HG02763 (cell line): ENCODE data around the gene DAAM1.
A peak's percentile ranks its signal among the peaks of the same experiment; 100 is the strongest.

ENCODE experiments used
- ATAC-seq: cut with Tn5 transposase; IDR thresholded peaks from one replicate; pipeline ENCODE4 v1.9.1; 2021; ENCODE audit warnings: mild to moderate bottlenecking, moderate library complexity; ENCODE audit not compliant: unreplicated experiment

DAAM1 gene

DNA sequence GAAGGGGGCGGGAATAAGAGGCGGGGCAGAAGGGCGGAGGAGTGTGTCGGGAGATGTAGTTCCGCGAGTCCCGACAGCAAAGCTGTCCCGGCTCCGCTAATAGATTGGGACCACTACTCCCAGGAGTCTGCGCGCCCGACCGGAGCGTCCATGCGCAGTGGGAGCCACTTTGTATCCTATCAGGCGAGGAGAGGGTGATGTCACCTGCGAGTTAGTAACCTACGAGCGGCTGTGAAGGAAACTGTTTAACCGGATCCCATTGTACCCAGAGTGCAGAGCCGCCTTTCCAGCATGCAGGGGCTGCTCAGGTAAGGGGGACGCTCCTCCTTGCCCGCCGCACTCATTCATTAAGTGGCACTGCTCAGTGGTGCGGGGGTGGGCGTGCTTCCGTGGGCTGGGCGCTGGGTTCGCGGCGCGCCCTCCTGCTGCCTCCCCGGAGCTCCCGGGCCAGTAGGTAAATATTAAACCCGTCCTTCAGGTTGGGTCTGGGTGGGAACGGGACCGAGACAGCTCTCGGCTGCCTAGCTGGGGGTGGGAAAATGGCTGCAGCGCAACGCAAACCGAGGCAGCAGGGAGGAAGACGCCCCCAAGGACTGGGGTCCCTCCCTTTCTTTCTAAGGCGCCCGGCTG, at the start of gene DAAM1:
TSS of gene DAAM1 (plus strand) at position 207 of the 630 bp plus-strand sequence. CDS start 74,811 bp downstream, outside the sequence.
- peak; percentile 88 for ATAC-seq

DNA sequence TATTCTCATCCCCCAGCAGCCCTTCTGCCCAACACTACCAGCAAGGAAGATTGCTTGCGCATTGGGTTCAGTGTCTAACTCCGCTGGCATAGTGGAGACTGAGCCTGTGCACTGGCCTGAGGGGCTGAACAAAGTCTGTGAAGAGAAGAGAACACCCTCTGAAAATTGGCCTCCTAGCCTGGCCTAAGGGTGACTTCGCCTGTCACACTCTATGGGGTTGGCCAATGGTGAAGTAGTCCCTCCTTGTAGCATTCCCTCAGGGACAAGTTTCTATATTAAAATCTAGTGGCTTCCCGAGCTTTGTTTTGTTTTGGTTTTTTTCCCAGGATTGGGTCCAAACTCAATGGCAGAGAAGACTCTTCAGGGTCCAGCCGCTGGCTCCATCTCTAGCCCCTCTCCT, 49.1 kb upstream of the DAAM1 start:
- ATAC-seq: no peak

DNA sequence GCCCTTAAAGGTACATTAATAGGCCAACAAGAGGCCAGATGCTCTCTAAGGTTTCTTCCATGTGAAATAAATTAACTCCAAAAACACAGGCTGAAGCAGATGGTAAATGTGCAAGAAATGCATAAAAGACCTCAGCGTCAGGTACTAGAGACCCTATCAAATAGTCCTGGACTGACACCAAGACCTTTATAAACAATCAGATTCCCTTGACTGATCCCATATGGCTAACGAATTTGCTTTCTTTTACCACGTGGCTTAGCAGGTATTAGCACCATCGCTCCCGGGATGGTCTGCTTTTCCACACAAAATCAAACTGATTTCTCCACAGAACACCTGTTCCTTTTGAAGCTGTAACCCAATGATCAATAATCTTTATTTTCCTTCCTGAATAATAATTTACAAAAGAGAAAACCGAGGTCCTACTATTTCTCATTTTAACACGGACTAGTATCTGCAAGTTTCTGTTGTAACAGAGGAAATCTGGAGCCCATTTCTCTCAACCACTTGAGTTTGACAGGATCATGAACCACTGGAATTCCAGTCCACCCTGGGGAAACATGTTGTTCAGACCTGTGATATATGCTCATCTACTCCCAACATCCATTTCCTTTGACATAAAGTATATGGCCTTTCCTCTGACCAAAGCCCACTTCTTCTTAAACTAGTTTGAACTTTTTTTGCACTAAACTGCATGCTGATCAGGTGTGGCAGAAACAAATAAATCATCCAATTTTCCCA, 48.2 kb upstream of the DAAM1 start:
- no peak for ATAC-seq

DNA sequence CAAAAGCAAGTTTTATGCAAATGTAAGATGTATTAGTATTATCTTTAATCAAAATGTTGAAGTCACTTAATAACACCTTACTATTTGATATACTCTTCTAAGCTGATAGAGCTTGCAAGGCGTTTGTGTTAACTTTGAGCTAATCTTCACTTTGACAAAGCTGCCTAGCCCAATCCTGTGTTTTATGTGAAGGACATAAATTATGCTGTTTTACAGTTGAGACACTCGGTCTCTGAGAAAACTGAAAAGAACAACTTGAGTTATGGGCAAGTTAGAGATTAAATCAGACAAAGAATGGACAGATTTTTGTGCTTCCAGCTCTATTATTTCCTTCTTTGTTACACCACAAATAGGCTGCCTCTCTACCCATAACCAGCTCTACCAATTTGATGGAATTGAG, 42.0 kb upstream of the DAAM1 start:
- no peak for ATAC-seq

DNA sequence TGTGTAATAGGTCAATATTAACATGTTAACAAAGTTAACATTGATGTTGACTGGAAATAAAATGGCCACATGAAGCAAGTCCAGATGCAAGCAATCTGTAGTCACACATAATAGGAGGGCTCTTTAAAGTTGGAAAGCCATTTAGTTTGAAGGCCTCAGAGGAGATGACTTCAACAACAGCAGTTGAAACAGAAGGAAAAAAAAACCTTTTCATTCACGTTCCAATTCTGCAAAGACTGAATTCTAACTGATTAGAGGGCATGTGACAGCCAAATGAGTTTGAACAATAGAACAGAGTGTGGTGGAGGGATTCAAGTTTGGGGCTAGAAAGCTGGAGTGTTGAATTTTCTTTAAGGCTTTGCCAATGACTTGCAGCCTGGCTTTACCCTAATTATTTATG, 41.5 kb upstream of the DAAM1 start:
- ATAC-seq: no peak

DNA sequence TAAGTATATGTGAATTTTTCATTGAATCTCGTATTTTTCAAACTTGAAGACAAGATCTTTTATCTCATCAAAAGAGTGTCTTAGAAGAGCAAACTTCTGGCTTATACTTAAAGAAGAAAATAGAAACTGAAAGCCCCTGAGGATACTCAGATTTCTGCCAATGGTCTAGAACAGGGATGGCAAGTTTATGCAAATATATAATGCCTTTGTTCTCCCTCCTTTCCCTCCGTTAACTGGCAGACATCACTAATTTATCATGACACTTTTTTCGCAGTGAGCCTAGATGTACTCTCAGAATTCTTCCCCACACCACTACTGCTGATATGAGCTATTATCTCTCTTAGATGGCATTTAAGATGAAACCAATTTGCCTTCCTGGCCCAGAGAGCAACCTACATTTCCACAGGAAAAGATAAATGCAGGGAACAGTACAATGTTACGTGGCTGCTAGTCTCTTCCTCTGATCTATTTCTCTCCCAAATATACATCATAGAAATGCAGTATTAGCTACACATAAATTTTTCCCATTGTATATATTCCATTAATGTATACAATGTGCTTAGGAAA, 40.0 kb upstream of the DAAM1 start:
- ATAC-seq: peak; percentile 67

DNA sequence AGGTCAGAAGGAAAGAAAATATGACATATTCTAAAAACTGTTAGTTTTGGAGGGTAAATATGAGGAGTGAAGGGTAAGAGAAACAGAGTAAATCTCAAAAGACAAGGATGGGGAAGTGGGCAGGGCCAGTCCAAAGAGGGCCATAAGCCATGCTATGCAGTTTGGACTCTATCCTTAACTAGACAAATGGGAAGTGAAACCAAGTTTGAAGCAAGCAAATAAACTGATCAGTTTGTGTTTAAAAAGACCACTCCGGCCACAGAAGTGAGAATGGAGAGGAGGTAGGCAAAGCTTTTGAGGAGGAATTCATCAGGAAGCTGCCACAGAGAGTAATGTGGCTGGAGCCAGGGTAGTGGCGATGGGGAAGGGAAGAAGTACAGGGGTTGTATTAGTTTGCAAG, 37.5 kb upstream of the DAAM1 start:
- peak; percentile 70 for ATAC-seq

DNA sequence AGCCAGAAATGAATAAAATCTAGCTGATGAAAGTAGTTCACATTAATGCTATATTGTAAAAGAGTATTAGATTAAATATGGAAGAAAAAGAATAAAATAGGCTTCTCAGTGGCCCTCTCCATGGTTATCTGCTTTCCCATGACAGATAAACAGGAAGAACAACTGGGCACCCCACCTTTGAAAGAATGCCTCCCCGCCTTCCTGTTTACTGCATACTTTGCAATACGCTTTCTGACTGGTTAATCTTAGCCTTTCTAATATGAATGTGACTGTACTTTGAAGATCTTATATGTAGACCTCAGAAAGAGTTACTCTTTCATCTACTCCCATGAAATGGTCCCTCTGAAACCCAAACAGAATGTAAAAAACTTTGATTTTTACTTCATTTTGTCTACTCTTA, 34.1 kb upstream of the DAAM1 start:
- no peak for ATAC-seq

DNA sequence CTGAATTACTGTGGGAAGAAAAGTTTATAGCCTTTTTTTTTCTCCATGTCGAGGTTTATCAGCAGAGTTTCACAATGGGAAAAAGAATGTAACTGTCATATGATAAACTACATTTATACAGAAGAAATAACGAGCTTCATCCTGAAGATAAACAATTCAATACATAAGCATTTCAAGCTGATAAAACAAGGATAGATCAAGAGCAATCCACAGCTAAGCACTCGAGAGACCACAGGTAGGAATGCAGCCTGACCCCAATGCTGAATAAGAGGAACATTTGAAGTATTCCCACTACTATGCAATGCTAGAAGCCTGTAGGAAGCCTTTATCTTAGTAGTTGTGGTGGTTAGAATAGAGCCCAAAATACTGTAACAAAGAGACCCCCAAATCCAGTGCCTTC, 32.6 kb upstream of the DAAM1 start:
- no peak for ATAC-seq

DNA sequence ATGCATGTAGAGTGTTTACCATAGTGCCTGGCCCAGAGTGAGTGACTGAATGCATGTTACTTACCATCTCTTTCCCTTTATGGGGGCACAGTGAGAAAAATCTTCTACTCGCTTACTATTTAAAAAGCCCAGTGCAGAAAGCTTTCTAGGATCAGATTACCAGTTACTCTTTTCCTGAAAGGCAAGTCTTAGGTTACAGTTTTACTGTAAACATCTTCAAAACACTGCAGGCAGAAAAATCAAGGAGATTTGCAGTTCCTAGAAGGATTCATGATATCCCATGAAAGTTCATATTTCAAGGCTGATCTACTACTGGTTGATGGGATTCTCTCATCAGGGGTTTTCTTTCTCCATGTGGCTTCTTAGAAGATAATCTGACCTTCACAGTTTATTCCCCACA, 29.3 kb upstream of the DAAM1 start:
- no peak for ATAC-seq

DNA sequence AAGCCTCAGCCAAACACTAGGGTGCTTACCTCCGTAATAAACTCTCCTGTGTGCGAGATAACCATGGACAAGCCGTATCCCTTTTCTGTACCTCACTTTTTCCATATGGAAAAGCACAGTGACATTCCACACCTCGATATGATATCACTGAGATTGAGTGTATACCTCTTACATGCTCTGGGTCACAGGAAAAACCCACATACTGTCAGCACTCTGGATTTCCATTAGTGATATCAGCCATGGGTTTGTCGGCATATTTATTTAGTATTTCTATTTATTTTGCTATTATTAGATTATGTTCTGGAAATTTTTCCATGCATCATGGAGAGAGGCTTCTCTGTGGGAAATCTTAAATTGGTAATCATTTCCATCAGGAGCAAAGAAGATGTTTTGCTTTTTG, 28.0 kb upstream of the DAAM1 start:
- no peak for ATAC-seq

DNA sequence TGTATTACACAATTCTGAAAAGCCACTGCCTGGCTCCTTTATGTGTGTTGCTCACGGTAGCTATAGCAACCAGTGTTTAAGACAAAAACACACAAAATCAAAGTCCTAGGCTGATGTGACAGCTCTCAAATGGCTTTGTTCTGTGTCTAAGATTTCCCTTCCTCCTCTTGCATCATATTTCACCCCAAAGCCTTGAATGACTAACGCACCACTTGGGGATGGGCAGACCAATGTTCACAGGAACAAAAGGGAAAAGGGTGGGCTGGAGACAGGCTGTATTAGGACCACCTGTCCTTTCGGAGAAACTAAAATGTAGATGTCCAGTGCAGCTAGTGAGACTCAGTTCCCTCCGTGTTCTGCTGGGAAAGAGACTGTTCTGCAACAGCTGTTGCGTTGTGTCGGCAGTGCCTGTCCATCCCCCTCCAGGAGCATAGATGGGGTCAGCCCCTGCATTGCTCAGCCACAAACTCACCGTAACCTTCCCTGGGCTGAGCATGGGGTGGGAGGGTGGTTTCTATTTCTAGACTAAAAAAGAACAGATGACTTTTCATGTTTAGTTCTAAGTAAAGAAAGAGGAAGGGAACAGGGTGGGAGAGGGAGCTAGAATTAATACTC, 26.8 kb upstream of the DAAM1 start:
- no peak for ATAC-seq

DNA sequence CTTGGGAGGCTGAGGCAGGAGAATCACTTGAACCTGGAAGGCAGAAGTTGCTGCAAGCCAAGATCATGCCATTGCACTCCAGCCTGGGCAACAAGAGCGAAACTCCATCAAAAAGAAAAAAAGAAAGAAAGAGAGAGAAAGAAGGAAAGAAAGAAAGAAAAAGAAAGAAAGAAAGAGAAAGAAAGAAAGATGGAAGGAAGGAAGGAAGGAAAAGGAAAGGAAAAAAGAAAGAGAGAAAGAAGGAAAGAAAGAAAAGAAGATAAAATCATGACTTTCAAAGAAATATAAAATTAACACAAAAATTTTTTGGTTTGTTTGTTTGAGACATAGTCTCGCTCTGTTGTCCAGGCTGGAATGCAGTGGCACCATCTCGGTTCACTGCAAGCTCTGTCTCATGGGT, 22.2 kb upstream of the DAAM1 start:
- no peak for ATAC-seq

DNA sequence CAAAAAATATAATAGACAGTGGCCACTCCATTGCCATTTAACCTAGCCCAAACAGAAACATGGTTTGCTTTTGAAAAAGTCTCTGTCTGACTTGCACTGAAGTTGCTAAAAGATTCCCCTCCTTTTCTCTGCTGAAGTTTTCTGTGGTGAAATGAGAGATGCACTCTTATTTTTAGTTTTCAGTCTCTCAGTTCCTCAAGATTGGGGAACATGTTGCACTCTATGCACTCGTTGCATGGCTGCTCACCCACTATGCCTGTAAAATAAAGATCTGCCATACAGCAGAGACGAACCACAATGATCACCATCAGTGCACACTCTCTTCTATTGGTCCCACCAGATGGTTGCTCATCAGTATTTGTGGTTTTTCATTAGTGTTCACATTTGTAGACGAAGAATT, 13.1 kb upstream of the DAAM1 start:
- peak; percentile 94 for ATAC-seq

DNA sequence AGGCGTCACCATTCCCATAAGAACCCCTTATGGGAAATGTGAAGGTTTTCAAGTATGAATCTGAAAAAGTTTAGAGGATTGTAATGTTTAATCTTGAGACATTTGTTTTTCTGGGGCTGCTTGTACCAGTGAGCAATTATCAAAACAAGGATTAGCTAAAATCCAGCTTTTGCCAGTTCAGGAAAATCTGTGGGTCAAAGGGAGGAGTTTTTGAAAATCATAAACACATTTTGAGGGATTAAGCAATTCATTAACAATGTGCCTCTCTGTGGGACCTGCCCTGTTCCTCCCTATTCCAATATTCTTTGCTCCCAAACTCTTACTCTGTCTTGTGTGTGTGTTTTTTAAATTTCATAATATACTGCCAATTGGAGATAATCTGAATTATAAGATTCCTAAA, 11.7 kb upstream of the DAAM1 start:
- no peak for ATAC-seq

DNA sequence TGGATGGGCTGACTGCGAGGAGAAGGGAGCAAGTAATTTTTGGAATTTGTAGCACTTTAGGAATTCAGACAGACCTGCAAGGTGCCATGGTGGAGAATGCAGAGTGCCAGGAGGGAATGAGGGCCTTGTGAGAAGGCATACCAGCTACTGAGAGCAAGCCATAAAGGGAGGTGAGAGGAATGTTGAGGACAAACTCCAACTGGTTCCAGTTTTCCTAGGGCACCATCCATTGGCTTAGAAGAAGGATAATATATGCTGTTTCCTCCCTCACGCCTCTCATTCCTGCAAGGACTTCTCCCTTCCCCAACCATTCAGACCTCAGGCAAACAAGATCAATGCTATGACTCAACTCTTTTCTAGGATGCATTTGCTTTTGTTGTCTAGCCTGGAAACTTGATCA, 11.2 kb upstream of the DAAM1 start:
- ATAC-seq: no peak

DNA sequence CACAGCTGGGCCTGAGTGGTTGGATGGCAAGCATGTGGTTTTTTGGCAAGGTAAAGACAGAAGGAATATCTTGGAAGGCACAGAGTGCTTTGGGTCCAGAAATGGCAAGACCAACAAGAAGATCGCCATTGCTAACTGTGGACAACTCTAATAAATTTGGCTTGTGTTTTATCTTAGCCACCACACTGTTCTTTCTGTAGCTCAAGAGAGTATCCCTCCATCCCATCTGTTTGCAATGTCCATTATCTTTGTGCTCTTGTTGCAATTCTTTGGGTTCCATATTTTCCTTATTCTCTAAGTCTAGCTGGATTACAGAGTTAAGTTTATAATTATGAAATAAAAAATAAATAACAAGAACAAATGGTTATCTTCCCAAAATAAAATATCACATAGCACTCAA, 6.7 kb upstream of the DAAM1 start:
- ATAC-seq: no peak

DNA sequence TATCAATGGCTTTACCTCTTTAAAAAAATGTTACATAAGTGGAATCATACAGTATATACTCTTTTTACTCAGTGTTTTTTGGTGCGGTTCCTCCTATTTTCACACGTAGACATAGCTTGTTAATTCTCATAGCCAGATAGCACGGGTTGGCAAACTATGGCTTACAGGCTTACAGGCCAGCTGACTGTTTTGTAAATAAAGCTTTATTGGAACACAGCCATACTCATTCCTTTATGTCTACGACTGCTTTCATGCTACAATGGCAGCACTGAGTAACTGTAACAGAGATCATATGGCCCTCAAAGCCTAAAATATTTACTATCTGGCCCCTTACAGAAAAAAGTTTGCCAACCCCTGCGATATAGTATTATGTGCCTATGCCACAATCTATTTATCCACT, 5.8 kb upstream of the DAAM1 start:
- ATAC-seq: no peak

DNA sequence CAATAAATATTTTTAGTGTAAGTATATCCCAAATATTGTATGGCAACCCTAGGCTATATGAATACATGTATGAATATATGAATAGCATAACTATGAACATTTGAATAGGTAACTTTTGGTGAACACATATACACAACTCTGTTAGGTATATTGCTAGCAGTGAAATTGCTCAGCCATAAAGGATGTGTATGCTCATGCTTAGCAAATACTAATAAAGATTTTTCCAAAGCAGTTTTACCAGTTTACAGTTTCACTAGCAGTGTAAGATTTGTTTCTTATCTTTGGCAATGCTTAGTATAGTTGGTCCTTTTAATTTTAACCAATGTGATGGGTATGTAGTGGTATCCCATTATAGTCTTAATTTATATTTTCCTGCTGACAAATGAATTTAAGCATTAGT, 5.3 kb upstream of the DAAM1 start:
- ATAC-seq: no peak

DNA sequence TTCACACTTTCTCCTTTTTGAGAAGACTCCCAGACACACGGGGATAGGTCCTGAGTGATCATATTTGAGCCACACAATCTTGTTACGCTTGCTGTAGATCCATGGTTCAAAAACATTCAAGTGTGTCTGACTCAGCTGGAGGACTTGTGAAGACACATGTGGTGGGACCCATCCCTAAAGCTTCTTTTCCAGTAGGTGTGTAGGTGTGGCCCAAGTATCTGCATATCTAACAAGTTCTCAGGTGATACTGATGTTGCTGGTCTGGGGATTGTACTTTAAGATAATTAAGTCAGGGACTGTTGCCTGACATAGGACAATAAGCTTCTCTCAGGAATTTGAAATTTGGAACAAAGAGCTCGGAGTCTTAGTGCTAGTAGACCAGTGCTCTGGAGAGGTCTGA, 4.1 kb upstream of the DAAM1 start:
- no peak for ATAC-seq

DNA sequence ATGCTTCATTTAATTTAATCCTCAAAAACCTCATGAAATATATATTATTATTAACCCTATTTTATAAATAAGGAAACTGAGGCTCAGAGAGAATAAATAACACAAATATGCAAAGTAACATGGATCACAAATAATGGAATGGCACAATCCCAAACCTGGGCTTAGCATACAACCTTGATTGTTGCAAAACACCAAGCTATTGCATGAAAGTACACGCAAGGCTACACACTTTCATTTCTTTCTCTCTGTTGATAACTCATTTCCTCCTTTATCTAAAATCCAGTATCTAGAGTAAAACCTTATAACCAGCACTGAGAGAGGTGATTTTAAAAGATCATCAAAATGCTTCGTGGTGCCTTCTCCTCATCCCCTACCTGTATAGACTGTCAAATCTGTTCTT, 2.8 kb upstream of the DAAM1 start:
- no peak for ATAC-seq

DNA sequence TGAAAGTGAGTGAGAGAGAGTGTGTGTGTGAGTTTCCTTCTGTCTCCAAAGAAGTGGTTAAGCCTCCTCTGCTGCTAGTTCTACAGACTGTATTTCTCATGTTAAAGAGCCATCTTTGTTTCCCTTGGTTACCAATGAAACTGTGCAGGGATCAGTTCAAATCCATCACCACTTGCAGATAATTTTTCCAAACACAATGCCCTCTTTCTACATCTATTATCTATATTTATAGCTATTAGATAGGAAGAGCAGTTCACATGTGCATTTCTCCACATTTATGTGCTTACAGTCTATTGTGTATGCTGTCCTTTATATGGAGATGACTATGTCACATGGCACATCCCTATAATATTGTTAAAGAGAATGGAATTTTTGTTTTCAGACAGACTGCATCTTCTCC, 2.2 kb upstream of the DAAM1 start:
- no peak for ATAC-seq
